Calu3 (cell line): ENCODE results near the gene GHDC. TPM values are rescaled to one million over a fixed set of nuclear protein-coding genes. Genes with fewer than 3 reads are reported as not detected.

Experiments
- BruUV-seq: library from RNA; stranded (reverse); fragments of 400-500 nt; replicated peaks from 2 replicates; lab custom pipeline; 2021; lab: Mats Ljungman, UMichigan
- CTCF ChIA-PET: fragments of 300-600 bp; sonication (Branson Sonifier 250); formaldehyde crosslinking; loops from one replicate; lab custom pipeline; 2022; ENCODE audit warnings: antibody characterized with exemption; lab: Charles Lee
- DNase-seq: peaks from one replicate; pipeline ENCODE4 v3.0.0; 2022
- H3K27ac Mint-ChIP-seq: one replicate; pipeline ENCODE4 v1.8.0; 2022; ENCODE audit warnings: mixed read lengths; ENCODE audit not compliant: unreplicated experiment
- H3K27me3 Mint-ChIP-seq: one replicate; pipeline ENCODE4 v1.8.0; 2022; ENCODE audit warnings: mixed read lengths; ENCODE audit not compliant: unreplicated experiment
- H3K36me3 Mint-ChIP-seq: one replicate; pipeline ENCODE4 v1.8.0; 2022; ENCODE audit warnings: mild to moderate bottlenecking, moderate library complexity, mixed read lengths; ENCODE audit not compliant: insufficient read depth, unreplicated experiment
- H3K4me1 Mint-ChIP-seq: one replicate; pipeline ENCODE4 v1.8.0; 2022; ENCODE audit warnings: mild to moderate bottlenecking, low read depth, mixed read lengths; ENCODE audit not compliant: unreplicated experiment
- H3K4me3 Mint-ChIP-seq: one replicate; pipeline ENCODE4 v1.8.0; 2022; ENCODE audit warnings: mild to moderate bottlenecking, low read depth, moderate library complexity, mixed read lengths; ENCODE audit not compliant: unreplicated experiment
- H3K9me3 Mint-ChIP-seq: one replicate; pipeline ENCODE4 v1.8.0; 2022; ENCODE audit warnings: low read depth, mixed read lengths; ENCODE audit not compliant: unreplicated experiment
- intact Hi-C: fragments of 100-400 bp; cut with micrococcal nuclease; formaldehyde crosslinking; loops from one replicate; pipeline ENCODE4 v1.10.0; 2022; ENCODE audit not compliant: unreplicated experiment
- total RNA-seq: library from RNA; stranded (reverse); gene quantifications from 2 replicates; pipeline ENCODE4 v1.2.3, GENCODE V29; 2022
- TF ChIP-seq, protein P1 (sequence below): fragments of 200-600 bp; IDR thresholded peaks from one replicate; pipeline ENCODE4 v1.8.0; 2022; ENCODE audit warnings: antibody characterized with exemption; ENCODE audit not compliant: unreplicated experiment

The GHDC gene
- total RNA-seq, 1 experiment from 2014 or later = 37.4 TPM

DNA sequence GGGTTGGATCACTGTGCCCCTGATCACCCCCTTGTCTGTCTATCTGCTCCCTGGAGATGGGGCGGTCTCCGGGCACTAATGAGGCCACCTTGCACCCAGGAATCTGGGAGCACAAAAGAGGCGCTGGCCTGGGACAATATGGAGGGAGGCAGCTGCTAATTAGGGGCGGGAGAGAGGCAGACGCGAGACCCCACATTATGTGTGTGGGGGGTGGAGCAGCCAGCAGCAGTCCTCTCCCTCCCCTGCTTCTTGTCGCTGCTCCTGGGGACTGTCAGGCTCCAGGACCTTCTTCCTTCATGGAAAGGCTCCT lies 8.7 kb downstream of the GHDC start:
- Mint-ChIP-seq H3K27me3 (peaks cover 17% of the 10 kb centered on the region), H3K4me3 (no peak overlapping the region), H3K36me3 (peaks cover 5% of the 10 kb centered on the region), H3K27ac (no peak overlapping the region), H3K9me3 (no peaks in the 10 kb centered on the region), H3K4me1 (peaks cover 29% of the 10 kb centered on the region)
- CTCF ChIA-PET = no interaction called here
- no peak for DNase-seq
- intact Hi-C loops = no loop called here
- TF ChIP-seq, protein P1, sequence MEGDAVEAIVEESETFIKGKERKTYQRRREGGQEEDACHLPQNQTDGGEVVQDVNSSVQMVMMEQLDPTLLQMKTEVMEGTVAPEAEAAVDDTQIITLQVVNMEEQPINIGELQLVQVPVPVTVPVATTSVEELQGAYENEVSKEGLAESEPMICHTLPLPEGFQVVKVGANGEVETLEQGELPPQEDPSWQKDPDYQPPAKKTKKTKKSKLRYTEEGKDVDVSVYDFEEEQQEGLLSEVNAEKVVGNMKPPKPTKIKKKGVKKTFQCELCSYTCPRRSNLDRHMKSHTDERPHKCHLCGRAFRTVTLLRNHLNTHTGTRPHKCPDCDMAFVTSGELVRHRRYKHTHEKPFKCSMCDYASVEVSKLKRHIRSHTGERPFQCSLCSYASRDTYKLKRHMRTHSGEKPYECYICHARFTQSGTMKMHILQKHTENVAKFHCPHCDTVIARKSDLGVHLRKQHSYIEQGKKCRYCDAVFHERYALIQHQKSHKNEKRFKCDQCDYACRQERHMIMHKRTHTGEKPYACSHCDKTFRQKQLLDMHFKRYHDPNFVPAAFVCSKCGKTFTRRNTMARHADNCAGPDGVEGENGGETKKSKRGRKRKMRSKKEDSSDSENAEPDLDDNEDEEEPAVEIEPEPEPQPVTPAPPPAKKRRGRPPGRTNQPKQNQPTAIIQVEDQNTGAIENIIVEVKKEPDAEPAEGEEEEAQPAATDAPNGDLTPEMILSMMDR = no peak
- BruUV-seq = no TSS peak

DNA sequence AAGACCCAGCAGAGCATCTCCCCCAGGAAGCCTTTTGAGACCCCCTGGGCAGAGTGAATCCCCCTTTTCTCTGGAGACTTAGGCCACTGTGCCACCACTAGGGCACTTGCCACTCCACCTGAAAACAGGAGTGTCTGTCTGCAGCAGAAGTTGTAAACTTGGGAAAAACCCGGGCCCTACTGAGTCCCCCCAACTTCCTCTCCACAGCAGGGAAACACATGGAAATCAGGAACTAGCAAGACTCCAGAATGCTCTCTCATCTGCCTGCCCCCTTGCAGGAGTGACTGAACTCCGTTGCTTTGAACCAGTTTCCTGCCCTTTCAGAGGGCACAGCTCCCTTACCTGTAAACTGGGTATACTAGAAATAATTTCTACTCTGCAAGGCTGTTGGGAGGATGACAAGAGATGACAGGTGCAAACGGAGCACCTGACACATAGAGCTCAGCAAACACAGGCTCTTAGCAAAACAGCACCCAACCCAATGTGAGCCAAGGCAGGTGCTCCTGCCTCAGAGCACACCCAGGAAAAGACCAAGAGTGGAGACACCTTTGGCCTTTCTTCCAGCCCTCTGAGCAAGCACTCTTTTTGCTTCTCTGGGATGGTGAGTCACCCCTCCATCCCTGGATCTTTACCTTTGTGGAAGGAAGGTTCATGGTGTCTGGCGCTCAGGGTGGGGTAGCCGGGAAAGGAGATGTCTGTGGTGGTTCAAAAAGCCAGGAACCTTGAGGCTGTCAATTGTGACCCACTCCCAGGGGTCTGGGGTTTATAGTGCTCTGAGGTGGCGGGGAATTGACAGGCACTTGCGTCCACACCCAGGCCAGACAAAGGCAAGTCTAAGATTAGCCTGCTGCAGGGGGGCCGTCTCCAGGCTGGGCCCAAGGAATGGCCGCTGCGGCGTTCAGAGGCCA lies 9.3 kb downstream of the GHDC start, which contains the start of gene HCRT:
Gene HCRT (minus strand): TSS at position 740 of the 908 bp plus-strand sequence. CDS start 87 bp downstream, at position 653.
- BruUV-seq = no TSS peak
- Mint-ChIP-seq H3K27ac (no peak within 1 kb of the TSS), H3K9me3 (no peaks in the 10 kb centered on the region), H3K4me3 (peak within 1 kb of the TSS; percentile 67), H3K27me3 (peaks cover 23% of the 10 kb centered on the region), H3K4me1 (peaks cover 29% of the 10 kb centered on the region), H3K36me3 (peaks cover 5% of the 10 kb centered on the region)
- CTCF ChIA-PET = interaction anchor here (1.1 to 2.5 kb wide), 2 partner anchors 9 to 61 kb away, joined by 7 to 9 read pairs; partner anchors contain the start of gene GHDC
- intact Hi-C loops = no loop called here
- TF ChIP-seq, protein P1 = no peak
- no peak for DNase-seq

DNA sequence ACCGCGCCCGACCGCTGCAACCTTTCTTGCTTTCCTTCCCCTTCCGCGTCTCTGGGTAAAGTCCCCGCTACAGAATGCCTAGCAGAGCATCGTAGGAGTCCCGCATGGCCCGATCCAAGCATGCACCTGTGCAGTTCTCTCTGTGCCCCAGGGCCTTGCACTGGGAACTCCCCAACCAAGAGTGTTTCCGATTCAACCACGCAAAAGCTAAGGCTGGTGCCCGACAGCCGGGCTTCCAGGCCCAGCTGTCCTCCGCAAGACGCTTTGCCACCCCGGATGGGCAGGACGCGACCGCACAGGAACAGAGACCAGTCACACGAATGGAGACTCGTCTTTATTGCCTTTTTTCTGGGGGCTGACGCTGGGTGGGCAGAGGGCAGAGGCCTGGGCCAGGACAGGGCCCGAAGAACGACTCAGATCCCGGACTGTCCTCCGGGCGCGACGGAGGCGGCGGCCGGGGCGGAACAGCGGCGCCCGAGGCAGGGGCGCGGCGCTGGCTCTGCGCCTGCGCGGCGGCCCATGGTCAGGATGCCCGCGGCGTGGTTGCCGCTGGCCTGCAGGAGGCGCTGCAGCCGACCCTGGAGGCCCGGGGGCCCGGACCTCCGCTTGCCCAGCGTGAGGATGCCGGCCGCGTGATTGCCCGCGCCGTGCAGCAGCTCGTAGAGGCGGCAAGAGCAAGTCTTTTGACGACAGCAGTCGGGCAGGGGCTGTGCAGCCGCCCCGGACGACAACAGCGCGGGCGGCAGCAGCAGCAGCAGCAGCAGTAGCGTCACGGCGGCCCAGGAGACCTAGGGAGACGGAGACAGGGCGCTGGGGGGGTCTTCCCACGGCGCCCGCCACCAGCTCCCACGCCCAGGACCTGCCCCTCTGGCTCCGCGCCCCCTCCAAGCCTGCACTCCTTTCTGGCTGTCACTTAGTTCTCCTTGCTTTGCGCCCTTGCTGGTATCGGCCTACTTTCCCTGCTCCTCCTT lies 10.3 kb downstream of the GHDC start:
- DNase-seq = peak; percentile 89
- Mint-ChIP-seq H3K27me3 (peaks cover 33% of the 10 kb centered on the region), H3K9me3 (no peaks in the 10 kb centered on the region), H3K4me3 (peak overlapping the region; percentile 67), H3K27ac (peak overlapping the region; percentile 9), H3K4me1 (peaks cover 31% of the 10 kb centered on the region), H3K36me3 (peaks cover 5% of the 10 kb centered on the region)
- CTCF ChIA-PET = interaction anchor here (1.1 to 2.5 kb wide), 2 partner anchors 10 to 60 kb away, joined by 7 to 9 read pairs; partner anchors contain the start of gene GHDC
- TF ChIP-seq, protein P1 = peak; percentile 97
- intact Hi-C loops = no loop called here
- BruUV-seq = no TSS peak
